Osteocyte (in vitro differentiated cells): Measurements from ENCODE around the gene CBX8. TPM values are rescaled to one million over a fixed set of nuclear protein-coding genes. Genes with fewer than 3 reads are reported as not detected.

Source experiments
- DNase-seq: peaks from one replicate; pipeline ENCODE4 v3.0.0; 2021; ENCODE audit warnings: mixed read lengths; ENCODE audit not compliant: unreplicated experiment; ENCODE audit errors: extremely low spot score
- H3K27ac Mint-ChIP-seq: one replicate; pipeline ENCODE4 v1.8.0; 2021; ENCODE audit warnings: mild to moderate bottlenecking, mixed read lengths; ENCODE audit not compliant: unreplicated experiment
- H3K27me3 Mint-ChIP-seq: one replicate; pipeline ENCODE4 v1.8.0; 2021; ENCODE audit warnings: mixed read lengths; ENCODE audit not compliant: unreplicated experiment
- H3K36me3 Mint-ChIP-seq: one replicate; pipeline ENCODE4 v1.8.0; 2021; ENCODE audit warnings: mixed read lengths; ENCODE audit not compliant: unreplicated experiment
- H3K4me1 Mint-ChIP-seq: one replicate; pipeline ENCODE4 v1.8.0; 2021; ENCODE audit warnings: mixed read lengths; ENCODE audit not compliant: unreplicated experiment
- H3K4me3 Mint-ChIP-seq: one replicate; pipeline ENCODE4 v1.8.0; 2021; ENCODE audit warnings: mild to moderate bottlenecking, moderate library complexity, mixed read lengths; ENCODE audit not compliant: unreplicated experiment
- H3K9me3 Mint-ChIP-seq: one replicate; pipeline ENCODE4 v1.8.0; 2021; ENCODE audit warnings: mixed read lengths; ENCODE audit not compliant: unreplicated experiment
- CTCF ChIP-seq: fragments of 200-600 bp; sonication (generic); IDR thresholded peaks from 2 replicates; pipeline ENCODE4 v1.5.0; 2021; ENCODE audit warnings: antibody characterized with exemption, mild to moderate bottlenecking, moderate library complexity
- total RNA-seq: library from RNA; stranded (reverse); gene quantifications from 2 replicates; pipeline ENCODE4 v1.2.1, GENCODE V29; 2021

The CBX8 gene
- total RNA-seq, 1 donor from 2014 or later, result 5.4 TPM

GRCh38 chr17:79796444-79796762 lies 474 bp downstream of the CBX8 start:
- peaks cover 44% of the 10 kb centered on the region for H3K4me1 Mint-ChIP-seq
- no peaks in the 10 kb centered on the region for H3K36me3 Mint-ChIP-seq
- H3K27ac Mint-ChIP-seq, result no peak overlapping the region
- no peak for TF ChIP-seq CTCF
- no peak for DNase-seq
- peak overlapping the region; percentile 82 for H3K4me3 Mint-ChIP-seq
- peaks cover 28% of the 10 kb centered on the region for H3K27me3 Mint-ChIP-seq
- no peaks in the 10 kb centered on the region for H3K9me3 Mint-ChIP-seq

GRCh38 chr17:79795795-79796443 lies 958 bp downstream of the CBX8 start:
- no peak overlapping the region for H3K27ac Mint-ChIP-seq
- no peaks in the 10 kb centered on the region for H3K9me3 Mint-ChIP-seq
- no peaks in the 10 kb centered on the region for H3K36me3 Mint-ChIP-seq
- peaks cover 27% of the 10 kb centered on the region for H3K27me3 Mint-ChIP-seq
- H3K4me1 Mint-ChIP-seq, result peaks cover 44% of the 10 kb centered on the region
- H3K4me3 Mint-ChIP-seq, result peak overlapping the region; percentile 82
- no peak for DNase-seq
- TF ChIP-seq CTCF, result no peak

DNA sequence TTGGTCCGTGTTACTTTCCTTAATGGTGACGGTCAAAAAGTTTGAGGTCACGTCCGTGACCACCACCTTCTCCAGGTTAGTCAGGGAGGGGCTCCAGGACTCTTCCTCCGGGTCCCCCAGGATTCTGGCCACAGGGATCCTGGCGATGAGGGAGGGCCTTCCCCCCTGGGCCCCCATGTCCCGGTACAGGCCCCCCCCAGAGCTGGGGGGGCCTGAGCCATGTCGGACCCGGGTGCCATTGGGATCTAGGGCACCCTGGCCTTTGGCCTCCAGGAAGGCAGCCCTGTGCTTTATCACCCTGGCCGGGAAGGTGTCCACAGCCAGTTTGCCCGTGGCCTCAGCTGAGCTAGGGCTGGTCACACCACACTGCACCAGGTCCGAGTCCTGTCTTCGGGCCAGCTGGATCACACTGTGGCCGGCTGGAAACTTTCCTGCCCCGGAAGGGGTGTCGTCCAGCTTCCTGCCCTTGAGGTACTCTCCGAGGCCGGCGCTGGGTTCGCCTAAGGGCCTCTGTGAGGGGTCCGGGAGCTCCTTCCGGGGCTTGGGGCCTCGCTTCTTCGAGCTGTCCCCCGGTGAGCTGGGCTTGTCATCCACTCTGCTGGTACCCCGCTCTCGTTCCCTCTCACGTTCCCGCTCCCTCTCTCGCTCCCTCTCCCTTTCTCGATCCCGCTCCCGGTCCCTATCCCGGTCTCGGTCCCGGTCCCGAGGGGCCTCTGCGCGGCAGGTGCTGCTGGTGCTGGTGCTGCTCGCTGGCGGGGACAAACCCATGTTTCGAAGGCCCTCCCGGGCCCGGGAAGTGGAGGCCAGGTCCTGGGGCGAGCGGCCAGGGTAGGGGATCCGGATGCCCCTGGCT lies 2.0 kb downstream of the CBX8 start:
- Mint-ChIP-seq H3K4me3 (no peak overlapping the region), H3K4me1 (peaks cover 38% of the 10 kb centered on the region), H3K27ac (no peak overlapping the region), H3K27me3 (peaks cover 25% of the 10 kb centered on the region), H3K9me3 (no peaks in the 10 kb centered on the region), H3K36me3 (no peaks in the 10 kb centered on the region)
- TF ChIP-seq CTCF, result no peak
- no peak for DNase-seq

DNA sequence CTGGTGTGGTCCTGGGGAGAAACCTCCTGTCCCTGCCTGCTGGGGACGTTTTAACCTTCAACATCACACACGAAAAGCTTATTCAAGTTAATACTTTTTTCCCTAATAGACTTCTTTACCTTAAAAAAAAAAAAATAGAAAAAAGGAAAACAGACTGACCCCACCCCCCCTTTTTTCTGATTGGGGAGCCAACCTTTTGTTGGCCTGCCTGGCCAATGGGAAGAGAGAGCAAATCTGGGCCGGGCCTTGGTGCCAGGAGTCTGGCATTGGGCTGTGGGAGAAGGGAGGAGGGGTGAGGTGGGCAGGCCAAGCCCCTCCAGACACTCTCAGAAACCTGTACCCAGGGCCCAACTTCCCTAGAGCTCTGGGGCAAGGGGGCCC lies 3.0 kb downstream of the CBX8 start:
- TF ChIP-seq CTCF, result no peak
- Mint-ChIP-seq H3K27me3 (peaks cover 23% of the 10 kb centered on the region), H3K4me3 (peak overlapping the region; percentile 69), H3K9me3 (no peaks in the 10 kb centered on the region), H3K27ac (peak overlapping the region; percentile 84), H3K36me3 (no peaks in the 10 kb centered on the region), H3K4me1 (peaks cover 34% of the 10 kb centered on the region)
- DNase-seq, result no peak
